HuH-7.5 (cell line): ENCODE results near the gene AFM.

ENCODE experiments used
- DNase-seq: peaks from one replicate; pipeline ENCODE4 v3.0.0; 2011; ENCODE audit warnings: low spot score

Gene AFM, protein sequence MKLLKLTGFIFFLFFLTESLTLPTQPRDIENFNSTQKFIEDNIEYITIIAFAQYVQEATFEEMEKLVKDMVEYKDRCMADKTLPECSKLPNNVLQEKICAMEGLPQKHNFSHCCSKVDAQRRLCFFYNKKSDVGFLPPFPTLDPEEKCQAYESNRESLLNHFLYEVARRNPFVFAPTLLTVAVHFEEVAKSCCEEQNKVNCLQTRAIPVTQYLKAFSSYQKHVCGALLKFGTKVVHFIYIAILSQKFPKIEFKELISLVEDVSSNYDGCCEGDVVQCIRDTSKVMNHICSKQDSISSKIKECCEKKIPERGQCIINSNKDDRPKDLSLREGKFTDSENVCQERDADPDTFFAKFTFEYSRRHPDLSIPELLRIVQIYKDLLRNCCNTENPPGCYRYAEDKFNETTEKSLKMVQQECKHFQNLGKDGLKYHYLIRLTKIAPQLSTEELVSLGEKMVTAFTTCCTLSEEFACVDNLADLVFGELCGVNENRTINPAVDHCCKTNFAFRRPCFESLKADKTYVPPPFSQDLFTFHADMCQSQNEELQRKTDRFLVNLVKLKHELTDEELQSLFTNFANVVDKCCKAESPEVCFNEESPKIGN

DNA sequence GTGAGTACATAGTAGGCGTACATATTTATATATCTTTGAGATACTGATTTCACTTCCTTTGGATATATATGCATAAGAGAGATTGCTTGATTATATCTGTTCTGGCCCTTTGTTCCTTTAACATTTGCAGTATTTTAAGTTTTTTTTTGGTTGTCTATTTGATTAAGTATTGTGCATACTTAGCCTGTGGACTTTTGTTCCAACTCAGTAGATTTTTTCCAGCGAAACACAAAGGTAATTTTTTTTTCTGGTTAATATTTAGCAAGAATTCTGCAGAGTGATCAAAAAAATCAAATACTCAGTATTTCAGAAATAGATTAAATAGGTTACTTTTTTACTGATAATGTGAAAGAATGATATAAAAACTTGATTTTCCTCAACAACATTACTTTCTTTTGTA, at the start of gene AFM:
Gene AFM (plus strand): TSS at position 388 of the 400 bp plus-strand sequence. CDS start 31 bp downstream, outside the sequence.
- no peak for DNase-seq

GRCh38 chr4:73431813-73432168, 49.8 kb upstream of the AFM start:
- DNase-seq = no peak

GRCh38 chr4:73432169-73433000, 49.2 kb upstream of the AFM start:
- DNase-seq = no peak

GRCh38 chr4:73433140-73433539, 48.4 kb upstream of the AFM start:
- DNase-seq = no peak

DNA sequence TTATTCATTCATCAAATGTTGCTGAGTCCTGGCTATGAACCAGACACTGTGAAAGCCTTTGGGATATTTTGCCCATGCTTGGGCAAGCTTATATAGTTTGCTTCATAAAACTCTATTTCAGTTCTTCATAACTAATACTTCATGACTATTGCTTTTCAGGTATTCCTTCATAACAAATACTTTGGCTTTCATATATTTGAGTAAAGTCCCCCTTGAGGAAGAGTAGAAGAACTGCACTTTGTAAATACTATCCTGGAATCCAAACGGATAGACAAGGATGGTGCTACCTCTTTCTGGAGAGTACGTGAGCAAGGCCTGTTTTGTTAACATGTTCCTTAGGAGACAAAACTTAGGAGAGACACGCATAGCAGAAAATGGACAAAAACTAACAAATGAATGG, 47.2 kb upstream of the AFM start:
- DNase-seq = no peak

GRCh38 chr4:73435984-73436383, 45.6 kb upstream of the AFM start, which contains the start of gene AFP:
Gene AFP, plus strand, starts transcription at chr4:73436221. Its CDS starts 42 bp downstream, at chr4:73436263.
- DNase-seq = no peak

DNA sequence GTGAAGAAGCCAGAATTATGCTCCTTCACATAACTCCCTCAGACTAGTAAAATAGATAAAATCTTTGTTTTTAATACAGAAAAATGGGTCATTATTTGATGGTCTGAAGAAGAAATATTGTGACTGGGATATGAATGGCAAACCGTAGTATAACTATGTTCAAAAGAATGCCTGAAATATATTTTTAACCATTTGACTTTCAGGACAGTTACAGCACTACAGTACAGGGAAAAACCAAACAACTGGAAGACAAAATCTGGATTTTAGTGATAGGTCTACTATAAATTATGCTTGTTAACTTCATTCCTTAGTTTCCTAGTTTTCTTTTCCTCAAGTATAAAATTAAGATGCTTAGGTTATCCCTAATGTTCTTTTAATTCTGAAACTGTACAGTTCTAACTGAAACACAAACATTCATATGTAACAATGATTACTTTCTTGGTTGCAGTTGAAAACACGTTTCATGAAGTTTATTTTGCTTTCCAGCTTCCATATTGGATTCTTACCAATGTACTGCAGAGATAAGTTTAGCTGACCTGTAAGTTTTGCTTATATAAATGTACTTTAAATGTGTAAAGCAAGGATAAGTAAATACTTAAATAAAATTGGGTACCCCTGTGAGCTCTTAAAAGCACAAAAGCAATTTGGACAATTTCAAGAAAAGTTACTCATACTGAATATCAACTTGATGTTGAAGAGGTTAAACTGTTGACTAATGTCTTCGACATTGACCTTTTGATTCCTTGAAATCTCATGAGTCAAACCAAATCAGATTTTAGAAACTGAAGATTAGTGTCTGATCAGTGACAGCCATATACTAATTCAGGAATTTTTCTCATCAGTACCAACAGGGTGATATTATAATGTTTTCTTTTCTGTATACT, 44.6 kb upstream of the AFM start:
- no peak for DNase-seq

- DNase-seq = no peak
Observed at GRCh38 chr4:73437558-73437956, 44.0 kb upstream of the AFM start.

DNA sequence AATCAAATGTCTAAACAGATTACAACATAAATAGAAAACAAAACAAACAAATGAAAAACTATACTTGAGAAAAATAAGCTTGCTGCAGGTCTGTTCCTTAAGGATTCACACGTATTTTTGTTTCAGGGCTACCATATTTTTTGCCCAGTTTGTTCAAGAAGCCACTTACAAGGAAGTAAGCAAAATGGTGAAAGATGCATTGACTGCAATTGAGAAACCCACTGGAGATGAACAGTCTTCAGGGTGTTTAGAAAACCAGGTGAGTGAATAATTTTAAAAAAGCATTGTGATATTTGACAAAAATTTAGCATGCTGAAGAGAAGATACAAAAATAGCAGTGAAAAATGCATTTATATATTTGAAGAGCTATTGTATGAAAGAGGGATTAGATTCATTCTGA, 43.5 kb upstream of the AFM start:
- no peak for DNase-seq

DNA sequence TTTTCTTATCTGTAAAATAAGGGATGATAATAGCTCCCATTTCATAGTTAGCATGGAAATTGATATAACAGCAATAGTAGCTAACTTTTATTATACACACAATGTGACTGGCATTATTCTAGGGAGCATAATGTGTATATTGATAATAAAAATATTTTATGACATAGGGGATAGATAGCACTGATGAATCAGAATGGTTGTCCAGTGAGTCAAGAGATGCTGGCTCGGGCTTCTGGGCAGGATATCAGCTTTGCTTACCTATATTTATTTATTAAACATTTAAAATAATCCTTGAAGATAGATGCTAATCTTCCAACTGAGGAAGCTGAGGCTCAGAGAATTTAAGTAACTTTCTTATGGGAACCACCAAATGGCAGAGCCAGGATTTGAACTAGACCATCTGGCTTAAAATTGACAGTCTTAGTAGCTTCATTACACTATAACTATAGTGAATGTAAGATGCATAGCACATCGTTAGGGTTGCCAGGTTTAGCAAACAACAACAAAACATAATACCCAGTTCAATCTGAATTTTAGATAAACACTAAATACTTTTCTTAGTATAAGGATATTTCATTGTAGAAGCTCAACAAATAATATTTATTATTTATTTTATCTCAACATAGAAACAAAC, 42.8 kb upstream of the AFM start:
- DNase-seq = no peak

DNA sequence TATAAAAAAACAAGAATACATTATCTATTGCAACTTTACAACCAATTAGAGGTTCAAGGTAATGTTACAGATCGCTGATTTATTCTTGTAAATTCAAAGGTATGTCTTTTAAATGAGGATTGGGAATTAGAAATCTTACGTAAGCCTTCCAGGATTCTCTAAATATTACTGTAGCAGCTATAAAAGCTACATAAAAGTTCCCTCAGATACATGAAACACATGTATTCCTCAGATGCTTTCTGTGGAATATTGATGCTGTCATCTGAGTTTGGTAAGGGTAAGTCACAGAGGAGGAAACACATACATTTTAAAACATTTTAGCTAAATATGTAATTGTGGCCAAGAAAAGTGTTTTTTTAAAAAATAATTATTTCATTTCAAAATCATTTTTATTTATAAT, 42.1 kb upstream of the AFM start:
- no peak for DNase-seq

DNA sequence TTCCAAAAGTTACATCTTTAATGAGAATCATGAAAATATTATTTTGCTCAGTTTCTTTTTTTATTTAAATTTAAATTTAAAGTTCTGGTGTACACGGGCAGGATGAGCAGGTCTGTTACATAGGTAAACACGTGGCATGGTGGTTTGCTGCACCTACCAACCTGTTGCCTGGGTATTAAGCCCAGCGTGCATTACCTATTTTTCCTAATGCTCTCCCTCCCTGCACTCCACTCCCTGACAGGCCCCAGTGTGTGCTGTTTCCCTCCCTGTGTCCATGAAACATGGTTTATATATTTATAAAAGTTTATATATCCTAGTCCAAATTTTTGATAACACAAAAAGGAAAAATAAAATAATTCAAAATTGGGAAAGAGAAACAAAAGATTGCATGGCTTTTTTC, 41.6 kb upstream of the AFM start:
- no peak for DNase-seq

GRCh38 chr4:73440653-73441052, 40.9 kb upstream of the AFM start:
- DNase-seq = no peak

DNA sequence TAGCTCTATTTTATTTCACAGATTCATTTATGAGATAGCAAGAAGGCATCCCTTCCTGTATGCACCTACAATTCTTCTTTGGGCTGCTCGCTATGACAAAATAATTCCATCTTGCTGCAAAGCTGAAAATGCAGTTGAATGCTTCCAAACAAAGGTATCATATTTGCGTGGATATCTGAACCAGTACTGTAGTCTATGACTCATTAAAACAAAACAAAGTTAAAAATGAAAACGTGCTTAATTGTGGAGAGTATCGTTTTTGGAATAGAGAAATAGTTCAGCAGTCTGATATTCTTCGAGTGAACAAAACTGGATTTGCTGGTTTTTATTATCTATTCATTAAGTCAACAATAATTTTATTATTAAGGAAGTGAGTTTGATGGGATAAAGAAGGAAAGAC, 39.3 kb upstream of the AFM start:
- DNase-seq = no peak

GRCh38 chr4:73443224-73443623, 38.3 kb upstream of the AFM start:
- DNase-seq = no peak

- no peak for DNase-seq
Observed at GRCh38 chr4:73445383-73446335, 35.9 kb upstream of the AFM start.

- DNase-seq = no peak
Observed at GRCh38 chr4:73446336-73446938, 35.1 kb upstream of the AFM start.

DNA sequence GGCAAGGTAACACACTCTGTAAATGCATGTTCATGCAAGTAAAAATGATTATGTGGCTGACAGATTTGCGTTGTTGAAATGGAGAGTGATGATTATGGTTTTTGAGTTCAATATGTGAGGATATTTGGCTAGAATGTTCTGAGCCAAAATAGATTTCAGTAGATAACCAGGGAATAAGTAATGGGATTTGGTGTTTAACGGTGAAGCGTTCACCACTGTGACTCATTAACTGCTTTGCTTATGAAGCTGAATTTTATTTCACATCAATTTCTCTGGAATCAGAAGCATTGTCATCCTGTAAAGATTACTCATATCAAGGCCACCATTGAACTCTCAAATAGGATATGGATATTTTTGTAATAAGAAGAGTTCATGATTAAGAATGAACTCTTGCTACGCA, 33.9 kb upstream of the AFM start:
- no peak for DNase-seq

GRCh38 chr4:73448448-73449203, 32.9 kb upstream of the AFM start:
- DNase-seq = no peak
